HG03039 (cell line): ENCODE data around the gene ABCC3.

ENCODE experiments used
- ATAC-seq: cut with Tn5 transposase; IDR thresholded peaks from one replicate; pipeline ENCODE4 v1.9.1; 2021; ENCODE audit warnings: mild to moderate bottlenecking, moderate library complexity; ENCODE audit not compliant: unreplicated experiment

The ABCC3 gene

GRCh38 chr17:50683434-50684287, 49.0 kb downstream of the ABCC3 start:
- ATAC-seq = no peak

- no peak for ATAC-seq
Observed at GRCh38 chr17:50684288-50684611, 49.6 kb downstream of the ABCC3 start.

- ATAC-seq = no peak
Observed at GRCh38 chr17:50684612-50685333, 50.1 kb downstream of the ABCC3 start.

- ATAC-seq = no peak
Observed at GRCh38 chr17:50685334-50685665, 50.6 kb downstream of the ABCC3 start.

- no peak for ATAC-seq
Observed at GRCh38 chr17:50685691-50686493, 51.2 kb downstream of the ABCC3 start.

GRCh38 chr17:50686494-50687199, 52.0 kb downstream of the ABCC3 start:
- ATAC-seq = no peak

GRCh38 chr17:50687200-50688066, 52.8 kb downstream of the ABCC3 start:
- no peak for ATAC-seq

- ATAC-seq = no peak
Observed at GRCh38 chr17:50688245-50688644, 53.6 kb downstream of the ABCC3 start.

GRCh38 chr17:50689251-50689650, 54.6 kb downstream of the ABCC3 start:
- no peak for ATAC-seq

- ATAC-seq = no peak
Observed at GRCh38 chr17:50689956-50690886, 55.5 kb downstream of the ABCC3 start.

- ATAC-seq = no peak
Observed at GRCh38 chr17:50690887-50691549, 56.3 kb downstream of the ABCC3 start.

- no peak for ATAC-seq
Observed at GRCh38 chr17:50691550-50692447, 57.1 kb downstream of the ABCC3 start.

GRCh38 chr17:50692448-50693035, 57.9 kb downstream of the ABCC3 start:
- ATAC-seq = no peak

- ATAC-seq = no peak
Observed at GRCh38 chr17:50693036-50693682, 58.5 kb downstream of the ABCC3 start.

- ATAC-seq = no peak
Observed at GRCh38 chr17:50696365-50696879, 61.7 kb downstream of the ABCC3 start.

GRCh38 chr17:50697062-50697461, 62.4 kb downstream of the ABCC3 start:
- no peak for ATAC-seq
